GM21723 (cell line): ENCODE results near the gene ESR2.
"Not testable (repeated sequence)": the region's sequence is repeated elsewhere in the genome, so short reads cannot be mapped to it uniquely, and the experiment has no call there.

ENCODE experiments used
- ATAC-seq: cut with Tn5 transposase; IDR thresholded peaks from one replicate; pipeline ENCODE4 v1.9.1; 2021; ENCODE audit warnings: mild to moderate bottlenecking, moderate library complexity; ENCODE audit not compliant: unreplicated experiment

ESR2 gene

DNA sequence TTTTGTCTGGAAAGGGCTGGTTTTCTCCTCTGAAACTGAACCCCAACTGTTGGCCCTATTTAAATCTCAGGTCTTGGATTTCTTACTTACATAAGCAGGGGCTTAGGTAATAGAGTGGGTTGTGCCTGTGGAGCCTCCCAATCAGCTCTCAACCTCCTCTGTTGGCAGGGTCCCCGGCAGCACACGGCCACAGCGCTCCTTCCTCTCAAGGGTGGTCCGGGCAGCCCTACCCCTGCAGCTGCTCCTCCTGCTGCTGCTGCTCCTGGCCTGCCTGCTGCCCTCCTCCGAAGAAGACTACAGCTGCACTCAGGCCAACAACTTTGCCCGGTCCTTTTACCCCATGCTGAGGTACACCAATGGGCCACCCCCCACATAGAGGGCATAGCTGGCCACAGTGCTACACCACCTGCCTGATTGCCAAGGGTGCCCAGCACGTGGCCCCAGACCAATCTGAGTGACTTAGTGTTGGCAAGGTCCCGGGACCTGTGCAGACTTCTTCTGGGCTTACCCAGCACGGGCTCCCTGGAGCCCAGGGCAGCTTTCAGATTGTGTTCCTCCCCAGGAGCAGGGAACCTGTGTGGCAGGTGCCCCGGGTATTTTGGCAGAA lies 68.9 kb downstream of the ESR2 start:
- no peak for ATAC-seq

DNA sequence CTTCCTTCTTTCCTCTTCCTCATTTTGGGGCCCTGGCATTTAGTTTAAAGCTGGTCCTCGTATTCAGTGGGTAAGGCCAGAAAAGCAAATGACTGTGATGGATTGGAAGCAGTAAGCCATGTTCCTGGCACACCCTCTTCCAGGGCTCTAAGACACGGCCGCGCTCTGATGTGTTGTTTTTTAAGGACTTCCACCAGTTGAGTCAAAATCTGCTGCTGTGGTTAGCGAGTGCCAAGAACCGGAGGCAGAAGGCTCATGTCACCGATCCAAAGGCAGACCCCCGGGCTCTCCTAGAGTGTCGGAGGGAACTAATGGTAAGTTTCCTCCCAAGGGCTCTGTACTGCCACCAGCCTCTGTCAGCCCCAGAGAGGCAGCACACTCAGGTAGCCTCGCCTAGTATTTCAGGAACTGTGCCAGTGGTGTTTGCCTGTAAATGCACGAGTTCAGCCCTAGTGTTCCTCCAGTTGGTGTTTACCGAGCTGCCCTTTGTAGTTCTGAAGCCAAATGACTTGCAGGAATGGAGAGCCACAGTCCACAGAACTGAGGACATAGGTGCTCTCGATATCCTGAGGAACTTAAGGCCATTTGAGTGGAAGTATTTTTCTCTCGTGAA lies 72.7 kb downstream of the ESR2 start:
- no peak for ATAC-seq

DNA sequence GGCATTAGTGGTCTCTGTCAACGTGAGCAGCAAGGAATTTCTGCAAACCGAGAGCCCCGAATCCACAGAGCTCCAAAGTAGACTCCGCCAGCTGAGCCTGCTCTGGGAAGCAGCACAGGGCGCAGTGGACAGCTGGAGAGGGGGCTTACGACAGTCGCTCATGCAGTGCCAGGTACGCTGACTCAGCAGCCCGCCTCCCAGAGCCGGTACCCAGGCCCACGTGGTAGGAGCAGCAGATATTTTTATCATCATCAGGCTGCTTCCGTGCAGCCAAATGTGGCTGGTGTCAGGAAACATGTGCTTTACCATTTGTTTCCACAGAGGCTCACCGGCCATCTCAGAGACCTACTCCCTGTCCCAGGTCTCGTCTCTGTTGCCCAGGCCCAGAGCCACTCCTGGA lies 73.7 kb downstream of the ESR2 start:
- no peak for ATAC-seq

DNA sequence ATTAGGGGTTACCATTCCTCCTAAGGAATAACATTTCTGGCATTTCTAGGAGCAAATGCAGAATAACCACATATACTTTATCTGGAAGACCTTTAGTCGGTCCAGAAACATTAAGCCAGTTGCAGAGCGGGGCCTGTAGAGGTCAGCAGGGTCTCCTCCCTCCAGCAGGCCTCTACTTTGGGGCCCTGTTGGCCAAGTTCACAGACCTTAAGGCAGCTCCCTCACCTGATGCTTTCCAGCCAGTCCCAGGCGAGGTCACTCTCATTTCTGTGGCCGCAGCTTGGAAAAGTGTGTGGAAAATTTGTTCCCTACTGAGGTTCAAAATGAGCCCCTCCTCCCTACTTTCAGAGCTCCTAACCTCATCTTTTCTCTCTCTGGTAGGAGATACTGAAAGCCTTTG lies 74.1 kb downstream of the ESR2 start:
- ATAC-seq = no peak

DNA sequence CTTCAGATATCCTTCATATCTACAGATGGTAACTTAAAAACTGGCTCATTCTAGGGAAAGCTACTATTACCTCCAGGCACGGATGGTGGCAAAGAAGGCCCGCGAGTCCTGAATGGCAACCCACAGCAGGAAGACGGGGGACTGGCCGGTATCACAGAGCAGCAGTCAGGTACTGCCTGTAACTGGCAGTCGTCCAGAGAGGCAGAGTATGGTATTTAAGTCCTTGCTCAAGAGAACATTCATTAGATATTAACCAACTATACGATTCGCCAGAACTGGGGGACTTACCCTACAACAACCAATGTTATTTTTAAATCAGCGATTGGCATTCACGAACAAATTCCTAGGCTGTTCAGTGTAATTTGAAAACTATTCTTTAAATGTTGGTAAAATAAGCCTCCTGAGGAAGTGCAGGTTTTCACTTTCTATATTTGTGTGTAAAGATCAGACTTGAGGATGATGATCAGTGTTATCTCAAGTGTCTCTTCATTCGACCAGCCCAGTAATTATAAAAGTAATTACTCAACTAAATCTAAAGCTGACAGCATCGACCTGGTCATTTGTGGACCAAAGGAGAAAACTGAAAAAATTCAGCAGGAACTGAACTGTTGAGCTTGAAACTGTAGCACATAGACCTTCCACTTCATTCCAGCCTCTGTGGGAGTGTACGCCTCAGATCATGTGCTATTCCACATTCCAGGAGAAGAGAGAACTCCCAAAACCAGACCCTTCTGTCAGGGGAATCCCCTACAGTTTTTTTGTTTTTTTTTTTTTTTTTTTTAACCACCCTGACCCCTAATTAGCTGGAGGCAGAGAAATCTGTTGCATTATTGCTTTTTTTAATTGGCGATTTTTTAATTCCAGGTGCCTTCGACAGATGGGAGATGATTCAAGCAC lies 75.6 kb downstream of the ESR2 start:
- ATAC-seq = no peak

GRCh38 chr14:64217834-64218233 lies 76.3 kb downstream of the ESR2 start:
- ATAC-seq = no peak

DNA sequence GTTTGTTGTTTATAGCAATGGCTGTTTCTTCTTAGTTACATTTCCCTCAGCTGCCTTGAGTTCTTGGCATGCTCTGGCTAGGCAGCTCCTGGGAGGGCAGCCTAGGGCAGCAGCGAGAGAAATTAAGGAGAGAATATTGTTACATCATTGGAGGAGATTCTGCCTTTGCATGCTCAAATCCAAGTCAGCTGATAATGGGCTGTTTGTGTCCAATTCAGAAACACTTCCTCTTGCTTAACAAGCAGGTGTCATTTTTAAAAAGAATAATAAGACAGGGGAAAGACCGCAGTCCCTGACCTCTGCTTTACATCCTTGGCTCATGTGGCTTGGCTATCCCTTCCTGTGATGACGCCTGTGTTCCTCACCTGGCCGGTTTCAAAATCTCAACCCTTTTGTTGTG lies 76.9 kb downstream of the ESR2 start:
- peak; percentile 44 for ATAC-seq

DNA sequence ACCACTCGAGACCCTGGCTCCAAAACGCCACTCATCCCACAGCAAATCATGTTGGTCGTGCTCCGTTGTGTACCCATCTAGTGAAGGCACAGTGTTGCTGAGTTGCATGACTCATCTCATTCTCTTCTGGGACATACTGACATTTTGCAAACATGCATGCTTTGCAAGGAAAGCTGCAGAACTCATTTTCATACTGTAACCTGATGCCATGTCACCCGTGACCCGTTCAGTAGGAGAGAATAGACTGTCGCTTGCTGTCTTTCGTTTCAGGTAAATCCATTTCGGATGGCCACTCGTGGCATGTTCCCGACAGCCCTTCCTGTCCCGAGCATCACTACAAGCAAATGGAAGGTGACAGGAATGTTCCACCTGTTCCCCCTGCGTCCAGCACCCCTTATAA lies 78.2 kb downstream of the ESR2 start:
- no peak for ATAC-seq

DNA sequence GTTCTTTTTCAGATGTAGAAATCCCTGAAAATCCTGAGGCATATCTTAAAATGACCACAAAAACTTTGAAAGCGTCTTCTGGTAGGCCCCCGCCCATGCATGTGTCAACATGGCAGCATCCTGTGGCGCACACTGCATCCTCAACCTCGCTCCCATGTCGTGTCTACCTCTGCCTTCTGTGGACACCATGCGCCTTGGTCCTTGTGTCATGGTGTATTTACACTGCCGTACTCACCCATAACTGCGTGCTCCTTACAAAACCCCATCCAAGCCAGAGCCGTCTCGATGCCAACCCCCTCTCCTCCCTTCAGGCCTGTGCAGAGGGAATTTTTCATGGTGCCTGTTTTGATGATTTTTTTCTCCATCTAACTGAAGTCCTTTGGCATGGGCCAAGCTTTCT lies 78.9 kb downstream of the ESR2 start:
- no peak for ATAC-seq

GRCh38 chr14:64213853-64214570 lies 80.2 kb downstream of the ESR2 start:
- ATAC-seq = no peak

GRCh38 chr14:64213086-64213485 lies 81.1 kb downstream of the ESR2 start:
- ATAC-seq = no peak

- no peak for ATAC-seq
Observed at GRCh38 chr14:64212666-64213065, 81.5 kb downstream of the ESR2 start.

DNA sequence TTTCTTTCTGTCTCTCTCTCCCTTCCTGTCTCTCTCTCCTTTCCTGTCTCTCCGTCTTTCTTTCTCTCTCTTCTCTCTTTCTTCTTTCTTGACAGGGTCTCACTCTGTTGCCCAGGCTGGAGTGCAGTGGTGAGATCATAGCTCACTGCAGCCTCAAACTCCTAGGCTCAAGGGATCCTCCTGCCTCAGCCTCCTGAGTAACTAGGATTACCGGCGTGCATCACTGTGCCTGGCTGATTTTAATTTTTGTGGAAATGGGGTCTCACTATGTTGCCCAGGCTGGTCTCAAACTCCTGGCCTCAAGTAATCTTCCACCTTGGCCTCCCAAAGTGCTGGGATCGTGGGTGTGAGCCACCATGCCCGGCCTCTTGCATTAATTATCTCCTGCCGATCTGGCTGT lies 83.3 kb downstream of the ESR2 start:
- not testable (repeated sequence) for ATAC-seq

- no peak for ATAC-seq
Observed at GRCh38 chr14:64210216-64210615, 84.0 kb downstream of the ESR2 start.

GRCh38 chr14:64209444-64210131 lies 84.6 kb downstream of the ESR2 start:
- peak; percentile 72 for ATAC-seq

DNA sequence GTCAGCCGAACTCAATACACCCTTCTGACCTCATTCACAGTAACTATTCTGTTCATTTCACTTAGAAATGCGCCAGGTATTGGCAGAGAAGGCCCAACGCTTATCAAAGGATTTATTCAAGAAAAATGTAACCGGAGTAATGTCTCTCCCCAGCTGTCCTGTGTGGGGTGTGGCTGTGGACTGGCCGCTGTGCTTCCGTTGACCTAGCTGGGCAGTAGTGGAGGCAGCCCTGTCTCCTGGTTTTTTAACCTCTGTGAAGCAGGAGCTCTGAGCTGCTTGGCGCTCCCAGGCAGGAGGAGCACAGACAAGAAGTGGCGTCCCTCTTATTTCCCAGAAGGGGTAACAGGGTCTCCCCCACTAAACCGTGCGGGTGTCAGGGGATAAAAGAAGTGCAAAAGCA lies 85.2 kb downstream of the ESR2 start:
- ATAC-seq = no peak

DNA sequence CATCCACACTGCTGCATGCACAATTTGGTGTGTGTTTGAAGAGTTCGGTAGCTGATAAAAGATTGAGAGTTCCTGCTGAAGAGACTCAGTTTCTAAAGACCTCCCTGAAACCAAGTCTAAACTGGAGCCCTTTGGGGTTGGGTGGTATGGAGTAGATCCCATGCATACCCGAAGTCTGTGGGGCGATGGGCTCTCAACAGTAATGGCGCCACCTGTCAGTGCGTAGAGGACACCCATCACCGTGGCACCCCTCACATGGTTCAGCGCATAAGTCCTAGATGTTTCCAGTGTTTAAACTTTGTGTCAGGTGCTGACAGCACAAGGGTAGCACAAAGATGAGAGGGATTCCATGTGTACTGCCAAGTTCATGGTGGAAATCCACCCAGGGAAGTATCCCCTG lies 85.9 kb downstream of the ESR2 start:
- no peak for ATAC-seq

GRCh38 chr14:64203366-64204006 lies 90.7 kb downstream of the ESR2 start:
- no peak for ATAC-seq

DNA sequence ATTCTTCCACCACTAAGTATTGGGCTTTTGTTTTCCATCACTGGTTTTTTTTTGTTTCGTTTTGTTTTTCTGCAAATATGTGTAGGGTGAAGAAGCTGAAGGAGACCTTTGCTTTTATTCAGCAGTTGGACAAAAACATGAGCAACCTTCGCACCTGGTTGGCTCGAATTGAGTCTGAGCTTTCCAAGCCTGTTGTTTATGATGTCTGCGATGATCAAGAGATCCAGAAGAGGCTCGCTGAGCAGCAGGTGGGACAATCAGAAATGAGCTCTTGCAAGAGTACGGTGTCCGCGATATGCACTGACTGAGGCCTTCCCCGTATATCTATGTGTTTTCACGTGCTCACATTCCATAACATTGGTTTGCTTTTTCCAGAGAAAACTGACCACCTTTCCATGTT lies 91.5 kb downstream of the ESR2 start:
- ATAC-seq = no peak

- no peak for ATAC-seq
Observed at GRCh38 chr14:64201921-64202545, 92.1 kb downstream of the ESR2 start.
